C4-2B (cell line): Measurements from ENCODE around the gene GNAZ.

Experiments used
- ZFX ChIP-seq: fragments of 450-650 bp; IDR thresholded peaks from 2 replicates; pipeline ENCODE4 v1.6.1; 2017
- TF ChIP-seq, protein P1 (sequence below): fragments of 450-650 bp; conservative IDR thresholded peaks from 2 replicates; pipeline ENCODE4 v1.5.1; 2017; ENCODE audit warnings: mild to moderate bottlenecking

DNA sequence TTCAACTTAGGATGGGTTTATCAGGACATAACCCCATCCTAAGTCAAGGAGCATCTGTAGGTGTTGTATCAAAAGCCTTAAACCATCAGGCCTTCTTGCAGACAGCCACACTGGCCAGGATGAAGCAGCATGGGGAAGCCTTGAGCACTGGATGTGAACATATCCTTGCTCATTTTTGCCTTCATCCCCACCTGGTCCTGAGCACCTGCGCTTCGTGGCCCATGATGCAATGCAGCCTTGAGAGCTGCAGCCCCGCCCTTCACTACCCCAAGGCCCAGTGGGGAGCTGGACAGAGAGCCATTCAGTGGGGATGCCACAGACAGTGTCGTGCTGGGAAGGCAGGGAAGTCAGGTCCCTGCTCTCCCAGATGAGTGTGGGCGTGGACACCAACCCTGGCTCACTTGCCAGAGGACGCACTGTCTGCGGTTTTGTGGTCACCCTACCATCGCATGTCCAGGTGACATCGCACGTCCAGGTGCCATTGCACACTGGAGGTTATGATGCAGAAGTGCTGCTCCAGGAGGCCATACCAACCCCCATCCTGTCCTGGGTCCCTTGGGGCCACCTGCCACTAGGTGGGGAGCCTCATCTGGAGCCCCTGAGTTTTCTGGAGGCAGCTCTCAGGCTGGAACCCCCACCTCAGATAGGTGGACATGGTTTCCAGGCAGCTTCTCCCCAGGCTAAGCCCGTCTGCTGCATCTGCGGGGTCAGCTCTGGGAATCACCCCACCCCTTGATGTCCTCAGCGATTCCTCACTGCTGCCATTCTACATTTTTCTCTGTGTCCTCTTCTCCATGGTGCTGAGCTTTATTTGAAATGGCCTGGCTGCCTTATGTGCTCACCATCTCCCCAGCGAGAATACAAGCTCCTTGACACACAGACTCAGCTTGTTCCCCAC, 14.4 kb downstream of the GNAZ start:
- TF ChIP-seq ZFX, result no peak
- TF ChIP-seq, protein P1, sequence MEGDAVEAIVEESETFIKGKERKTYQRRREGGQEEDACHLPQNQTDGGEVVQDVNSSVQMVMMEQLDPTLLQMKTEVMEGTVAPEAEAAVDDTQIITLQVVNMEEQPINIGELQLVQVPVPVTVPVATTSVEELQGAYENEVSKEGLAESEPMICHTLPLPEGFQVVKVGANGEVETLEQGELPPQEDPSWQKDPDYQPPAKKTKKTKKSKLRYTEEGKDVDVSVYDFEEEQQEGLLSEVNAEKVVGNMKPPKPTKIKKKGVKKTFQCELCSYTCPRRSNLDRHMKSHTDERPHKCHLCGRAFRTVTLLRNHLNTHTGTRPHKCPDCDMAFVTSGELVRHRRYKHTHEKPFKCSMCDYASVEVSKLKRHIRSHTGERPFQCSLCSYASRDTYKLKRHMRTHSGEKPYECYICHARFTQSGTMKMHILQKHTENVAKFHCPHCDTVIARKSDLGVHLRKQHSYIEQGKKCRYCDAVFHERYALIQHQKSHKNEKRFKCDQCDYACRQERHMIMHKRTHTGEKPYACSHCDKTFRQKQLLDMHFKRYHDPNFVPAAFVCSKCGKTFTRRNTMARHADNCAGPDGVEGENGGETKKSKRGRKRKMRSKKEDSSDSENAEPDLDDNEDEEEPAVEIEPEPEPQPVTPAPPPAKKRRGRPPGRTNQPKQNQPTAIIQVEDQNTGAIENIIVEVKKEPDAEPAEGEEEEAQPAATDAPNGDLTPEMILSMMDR, result no peak
